GM19240 (cell line): ENCODE results near the gene KSR1.
"Not testable (repeated sequence)": the region's sequence is repeated elsewhere in the genome, so short reads cannot be mapped to it uniquely, and the experiment has no call there.

Experiments
- DNase-seq: peaks from one replicate; pipeline ENCODE4 v3.0.0; 2011; ENCODE audit warnings: low spot score; ENCODE audit not compliant: insufficient read length

The KSR1 gene

GRCh38 chr17:27607521-27608091 lies 151.4 kb downstream of the KSR1 start:
- DNase-seq = no peak

DNA sequence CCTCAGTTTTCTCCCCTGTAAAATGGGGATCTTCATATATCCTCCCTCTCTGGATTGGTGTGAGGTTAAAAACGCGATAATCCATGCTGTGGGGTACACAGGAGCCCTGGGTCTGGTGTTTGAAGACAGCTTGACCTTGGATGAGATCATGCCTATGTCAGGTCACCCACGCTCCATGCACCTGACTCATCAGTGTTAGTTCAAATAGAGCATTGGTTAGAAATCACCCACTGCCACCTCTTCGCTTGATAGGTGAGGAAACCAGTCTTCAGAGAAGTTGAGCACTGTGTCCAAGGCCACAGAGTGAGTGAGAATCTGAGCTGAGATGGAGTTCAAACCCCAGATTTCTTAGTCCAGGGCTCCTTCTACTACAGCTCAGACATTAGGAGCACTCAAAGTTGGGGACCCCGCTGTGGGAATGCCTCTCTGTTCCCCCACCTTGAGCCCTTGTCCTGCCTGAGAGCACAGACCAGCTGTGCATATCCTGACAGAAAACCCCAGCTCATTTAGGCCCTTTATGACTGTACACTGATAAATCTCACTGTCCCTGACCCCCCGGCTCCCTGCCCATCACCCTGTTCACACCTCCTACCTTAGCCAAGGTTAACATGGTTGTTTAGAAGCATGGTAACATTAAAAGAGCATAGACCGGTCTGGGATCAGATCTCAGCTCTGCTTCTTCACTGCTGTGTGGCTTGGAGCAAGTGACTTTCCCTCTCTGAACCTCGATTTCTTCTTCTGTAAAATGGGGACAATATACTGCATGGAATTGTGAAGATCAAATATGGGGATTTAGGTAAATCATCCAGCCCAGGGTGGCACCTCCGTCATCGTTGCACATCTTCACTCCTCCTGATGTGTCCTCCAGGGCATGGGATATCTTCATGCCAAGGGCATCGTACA lies 152.3 kb downstream of the KSR1 start:
- no peak for DNase-seq

GRCh38 chr17:27609611-27610303 lies 153.5 kb downstream of the KSR1 start:
- no peak for DNase-seq

DNA sequence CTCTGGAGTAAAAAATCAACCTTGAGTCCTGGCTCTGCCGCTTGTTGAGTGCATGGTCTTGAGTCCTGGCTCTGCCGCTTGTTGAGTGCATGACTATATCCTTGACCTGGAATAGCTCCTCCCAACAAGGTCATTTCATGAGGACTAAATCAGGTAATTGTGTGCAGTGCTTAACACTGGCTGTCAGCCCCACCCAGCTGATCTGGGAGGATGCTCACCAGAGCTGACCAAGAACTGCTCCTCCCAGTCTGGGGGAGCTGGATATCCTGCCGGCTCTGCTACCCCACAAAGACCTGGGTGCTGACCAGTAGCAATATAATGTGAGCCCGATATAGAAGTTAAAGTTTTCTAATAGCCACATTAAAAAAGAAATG lies 154.0 kb downstream of the KSR1 start:
- no peak for DNase-seq

DNA sequence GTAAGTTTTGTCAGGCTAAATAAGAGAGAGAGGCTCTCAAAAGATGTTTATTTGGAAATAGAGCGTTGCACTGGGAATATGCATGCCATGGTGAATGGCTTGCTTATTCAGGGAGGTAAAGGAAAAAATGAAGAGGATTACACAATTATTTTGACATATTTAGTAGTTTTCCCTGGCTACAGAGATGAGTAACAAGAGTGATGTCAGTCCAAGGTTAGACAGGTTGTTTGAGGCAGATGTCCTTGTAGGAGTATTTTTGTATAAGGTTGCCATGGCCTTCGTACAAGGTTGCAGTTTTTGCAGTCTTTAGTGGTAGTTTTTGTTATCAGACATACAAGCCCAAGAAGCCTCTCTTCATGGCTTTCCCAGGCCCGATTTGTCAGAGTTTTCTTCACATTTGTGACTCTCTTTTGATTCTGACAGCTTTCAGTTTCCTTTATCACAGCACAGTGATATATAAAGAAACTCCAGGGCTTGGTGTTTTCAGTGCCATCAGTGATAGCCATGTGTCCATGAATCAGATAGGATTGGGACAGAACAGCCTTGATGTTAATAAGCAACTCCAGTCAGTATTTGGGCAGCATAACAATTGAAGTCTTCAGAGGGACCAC lies 156.0 kb downstream of the KSR1 start:
- no peak for DNase-seq

GRCh38 chr17:27613433-27613832 lies 157.2 kb downstream of the KSR1 start:
- DNase-seq = no peak

DNA sequence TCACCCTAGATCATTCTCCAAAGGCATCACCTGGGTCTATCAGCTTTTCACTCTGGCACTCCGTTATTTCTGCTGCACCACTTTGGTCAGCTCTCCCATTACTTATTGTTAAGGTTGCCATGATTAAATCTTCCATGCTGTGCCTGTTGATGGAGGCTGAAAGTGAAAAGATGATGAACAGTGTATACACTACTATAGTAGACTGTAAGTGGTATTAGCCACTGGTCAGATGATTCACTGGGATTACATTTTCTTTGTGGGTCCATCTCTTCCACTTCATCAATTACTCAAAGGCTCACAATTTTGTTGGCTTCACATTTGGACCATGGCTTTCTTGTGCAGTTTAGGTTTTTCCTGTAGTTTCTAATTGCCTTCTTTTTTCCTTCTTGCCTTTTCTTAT lies 158.9 kb downstream of the KSR1 start:
- no peak for DNase-seq

DNA sequence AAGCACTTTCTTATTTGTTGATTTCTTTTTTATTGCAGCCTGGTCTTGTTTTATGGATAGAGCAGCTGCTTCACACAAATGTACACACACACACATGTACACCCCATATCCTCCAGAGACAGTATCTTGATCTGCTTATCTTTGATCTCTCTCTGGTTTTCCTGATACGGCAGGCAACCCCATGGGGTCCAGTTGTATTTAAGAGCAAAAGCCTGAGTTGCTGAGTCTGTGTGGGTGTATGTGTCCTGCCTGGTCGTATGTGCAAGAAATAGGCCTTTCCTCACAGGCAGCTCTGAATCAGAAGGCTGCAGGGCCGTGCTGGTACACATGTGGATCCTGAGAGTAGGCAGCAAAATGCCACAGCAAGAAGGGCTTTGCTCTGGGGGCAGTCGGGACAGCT lies 160.2 kb downstream of the KSR1 start:
- DNase-seq = no peak

- no peak for DNase-seq
Observed at GRCh38 chr17:27618417-27618816, 162.2 kb downstream of the KSR1 start.

DNA sequence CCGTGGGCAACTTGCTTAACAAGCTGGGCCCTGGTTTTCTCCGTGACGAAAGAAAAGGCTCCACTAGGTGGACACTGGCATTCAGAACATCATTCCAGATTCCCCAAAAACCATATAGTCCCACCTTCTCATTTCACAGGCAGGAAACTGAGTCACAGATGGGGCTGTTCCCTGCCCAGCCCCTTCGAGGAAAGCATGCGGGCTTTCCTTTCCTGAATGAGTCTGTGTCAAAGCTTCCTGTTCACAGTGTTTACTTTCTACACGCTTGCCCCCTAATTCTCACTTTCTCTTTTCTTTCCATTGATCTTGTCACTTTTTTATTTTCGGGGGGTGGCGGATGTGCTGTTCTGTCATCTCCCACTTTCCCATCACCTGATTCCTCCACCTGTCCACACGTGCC lies 164.5 kb downstream of the KSR1 start:
- no peak for DNase-seq

GRCh38 chr17:27621536-27621935 lies 165.3 kb downstream of the KSR1 start:
- DNase-seq = no peak

GRCh38 chr17:27621942-27622559 lies 165.8 kb downstream of the KSR1 start:
- no peak for DNase-seq

DNA sequence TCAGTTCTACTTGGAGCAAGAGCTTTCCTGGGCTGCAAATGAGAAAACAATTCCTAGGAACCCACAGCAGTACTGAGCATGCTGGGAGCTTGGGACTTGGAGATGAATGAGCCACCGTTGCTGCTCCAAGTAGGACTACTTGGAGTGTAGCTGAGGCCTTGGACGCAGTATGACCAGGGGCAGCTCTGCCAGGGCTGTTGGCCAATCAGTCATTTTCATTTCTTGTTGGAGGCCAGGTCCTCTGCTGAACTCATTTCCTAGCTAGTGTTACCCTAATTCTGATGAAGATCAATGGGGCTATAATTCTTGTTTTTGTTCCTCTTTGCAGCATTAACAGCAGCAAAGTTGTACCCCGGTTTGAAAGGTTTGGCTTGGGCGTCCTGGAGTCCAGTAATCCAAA lies 166.7 kb downstream of the KSR1 start:
- no peak for DNase-seq

DNA sequence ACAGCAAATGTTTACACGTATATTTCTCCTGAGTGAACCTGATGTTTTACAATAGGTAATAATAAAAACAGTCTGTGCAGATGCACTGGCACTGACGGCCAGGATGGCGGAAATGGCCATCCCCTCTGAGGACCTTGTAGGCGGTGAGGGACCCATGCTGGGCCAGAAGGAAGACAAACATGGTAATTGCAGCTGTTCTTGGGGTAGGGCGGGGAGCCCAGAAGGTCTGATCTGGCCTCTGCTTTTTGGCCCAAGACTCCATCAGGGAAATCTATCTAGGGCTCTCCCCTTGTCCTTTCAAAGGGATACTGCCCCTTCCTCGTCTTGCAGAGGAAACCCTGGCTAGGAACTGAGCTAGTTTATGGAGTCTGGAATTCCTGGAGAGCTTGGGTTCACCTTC lies 167.4 kb downstream of the KSR1 start:
- no peak for DNase-seq

DNA sequence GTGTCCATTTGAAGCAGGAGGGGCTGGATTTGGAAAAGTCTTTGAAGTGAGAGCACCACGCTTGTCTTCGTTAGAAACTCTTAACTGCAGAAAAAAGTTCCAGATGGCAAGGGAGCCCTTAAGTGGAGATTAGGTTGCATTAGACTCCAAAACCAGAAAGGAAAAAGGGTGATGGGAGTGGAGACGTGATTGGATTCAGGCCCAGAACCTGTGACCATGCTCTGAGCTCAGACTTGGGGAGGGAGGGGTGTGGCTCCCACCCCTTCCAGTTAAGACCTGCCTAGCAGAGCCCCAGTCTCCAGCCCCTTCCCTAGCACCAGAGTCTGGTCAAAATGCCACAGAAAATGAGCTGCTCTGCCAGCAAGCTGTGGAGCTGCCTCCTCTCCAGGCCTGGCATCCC lies 168.3 kb downstream of the KSR1 start:
- no peak for DNase-seq

GRCh38 chr17:27625856-27626255 lies 169.6 kb downstream of the KSR1 start:
- no peak for DNase-seq

DNA sequence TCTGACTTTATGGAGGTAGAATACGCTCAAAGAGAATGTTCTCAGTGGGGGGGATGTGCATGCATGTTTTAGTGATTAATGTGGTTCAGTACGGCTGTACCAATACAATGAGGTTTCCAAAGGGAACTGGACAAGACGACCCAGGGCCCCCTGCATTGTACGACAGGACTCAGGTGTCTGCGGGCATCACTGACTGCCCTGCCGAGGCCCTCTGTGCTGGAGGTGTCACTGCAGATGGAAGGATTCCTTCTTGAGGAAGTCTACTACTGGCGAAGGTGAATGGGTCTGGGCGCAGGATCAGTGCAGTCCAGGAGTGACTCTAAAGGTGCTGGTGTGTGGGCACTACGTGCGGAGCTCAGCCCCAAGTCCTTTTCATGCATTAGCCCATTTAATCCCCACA lies 171.3 kb downstream of the KSR1 start:
- DNase-seq = no peak

DNA sequence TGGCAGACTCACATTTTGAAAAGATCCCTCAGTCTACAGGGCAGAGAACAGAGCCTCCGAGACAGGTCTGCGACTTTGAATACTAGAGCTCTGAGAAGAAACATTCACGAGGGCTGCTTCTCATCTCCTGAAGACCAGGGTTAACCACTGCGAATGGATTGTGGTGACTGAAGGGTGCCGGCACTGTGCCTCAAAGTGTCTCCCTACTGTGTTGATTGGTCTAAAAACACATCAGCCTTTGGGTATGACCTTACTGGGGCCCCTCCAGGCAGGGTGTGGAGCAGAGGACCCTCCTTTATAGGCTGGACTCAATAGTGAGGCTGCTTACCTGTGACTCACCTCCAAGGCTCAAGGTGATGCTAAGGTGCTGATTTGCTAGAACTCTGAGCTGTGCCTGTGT lies 172.1 kb downstream of the KSR1 start:
- DNase-seq = no peak

DNA sequence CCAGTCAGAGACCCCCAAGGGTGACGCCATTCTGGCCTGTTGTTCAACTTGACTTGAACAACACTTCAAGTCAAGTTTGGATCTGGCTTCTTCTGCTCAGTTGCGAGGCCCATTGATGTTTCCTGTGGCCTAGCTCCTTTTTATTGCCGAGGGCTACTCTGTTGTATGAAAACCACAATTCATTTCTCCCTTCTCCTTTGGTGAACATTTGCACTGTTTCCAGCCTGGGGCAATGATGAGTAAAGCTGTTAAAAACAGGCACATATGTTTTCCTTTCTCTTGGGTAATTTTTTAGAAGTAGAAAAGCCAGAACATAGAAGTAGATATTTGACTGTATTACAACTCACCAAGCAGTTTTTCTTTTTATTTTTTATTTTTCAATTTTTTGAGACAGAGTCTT lies 173.0 kb downstream of the KSR1 start:
- DNase-seq = not testable (repeated sequence)

DNA sequence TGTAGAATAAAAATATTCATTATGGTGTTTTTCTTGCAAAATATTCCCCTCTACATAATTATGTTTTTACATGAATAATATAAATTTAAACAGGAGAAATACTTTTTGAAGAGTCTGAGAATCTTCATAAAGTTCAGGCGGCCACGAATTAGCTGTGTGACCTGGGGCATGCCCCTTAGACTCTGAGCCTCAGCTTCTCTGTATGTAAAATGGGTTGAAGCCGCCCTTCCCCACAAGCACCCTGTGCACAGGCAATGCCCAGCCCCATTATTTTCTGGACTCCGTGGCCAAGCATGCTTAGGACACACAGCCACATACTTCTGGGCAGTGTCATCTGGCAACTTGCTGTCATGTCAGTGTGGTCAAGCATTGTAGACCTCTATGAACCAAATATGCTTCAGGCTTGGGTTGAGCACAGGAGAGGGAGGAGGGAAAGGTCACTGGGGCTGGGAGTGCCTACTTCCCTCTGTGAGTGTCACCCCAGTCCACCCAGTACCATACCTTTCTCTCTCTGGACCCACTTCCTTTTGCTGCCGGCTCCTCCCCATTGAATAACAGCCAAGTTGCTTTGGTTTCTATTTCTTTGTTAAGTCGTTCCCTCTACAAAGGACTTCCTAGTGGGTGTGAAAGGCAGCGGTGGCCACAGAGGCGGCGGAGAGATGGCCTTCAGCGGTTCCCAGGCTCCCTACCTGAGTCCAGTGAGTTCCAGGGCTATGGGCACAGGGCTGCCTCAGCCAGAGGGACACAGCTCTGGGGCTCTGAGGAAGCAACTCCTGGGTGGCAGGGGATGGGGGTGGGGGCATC lies 174.6 kb downstream of the KSR1 start, which contains the start of gene LGALS9:
LGALS9 (plus strand) TSS at position 582 of the 804 bp plus-strand sequence; CDS start at position 660, 78 bp downstream.
- peak; percentile 36 for DNase-seq

GRCh38 chr17:27631411-27631760 lies 175.1 kb downstream of the KSR1 start:
- DNase-seq = no peak
